GM12801 (cell line): ENCODE measurements around the gene SYNM.

Experiments
- CTCF ChIP-seq: IDR thresholded peaks from one replicate; pipeline ENCODE4 v1.5.1; 2011; ENCODE audit warnings: control low read depth; ENCODE audit not compliant: insufficient read length; ENCODE audit errors: extremely low read depth

The SYNM gene

GRCh38 chr15:99180964-99181306 lies 76.1 kb downstream of the SYNM start:
- TF ChIP-seq CTCF = no peak

GRCh38 chr15:99181545-99181971 lies 76.7 kb downstream of the SYNM start:
- TF ChIP-seq CTCF = no peak

GRCh38 chr15:99182791-99183190 lies 77.9 kb downstream of the SYNM start:
- no peak for TF ChIP-seq CTCF
